ACHN (cell line): ENCODE results near the gene FARS2.
"Not testable (repeated sequence)": the region's sequence is repeated elsewhere in the genome, so short reads cannot be mapped to it uniquely, and the experiment has no call there.

Source experiments
- DNase-seq: peaks from one replicate; pipeline ENCODE4 v3.0.0-alpha.2; 2015
- in situ Hi-C: cut with HindIII; loops from 2 replicates; pipeline ENCODE4 v1.10.0; 2017; ENCODE audit warnings: low sequenced_read_pairs, low pct_ligation_motif_present, low pct_unique_long_range_greater_than_20kb

FARS2 gene

GRCh38 chr6:5670811-5671561, 409.7 kb downstream of the FARS2 start:
- in situ Hi-C loops = no loop called here
- DNase-seq = no peak

GRCh38 chr6:5671601-5672559, 410.6 kb downstream of the FARS2 start:
- DNase-seq = no peak
- in situ Hi-C loops = no loop called here

- in situ Hi-C loops = no loop called here
- DNase-seq = peak; percentile 13
Observed at GRCh38 chr6:5672581-5673011, 411.3 kb downstream of the FARS2 start.

GRCh38 chr6:5673019-5673790, 411.9 kb downstream of the FARS2 start:
- DNase-seq = no peak
- in situ Hi-C loops = no loop called here

DNA sequence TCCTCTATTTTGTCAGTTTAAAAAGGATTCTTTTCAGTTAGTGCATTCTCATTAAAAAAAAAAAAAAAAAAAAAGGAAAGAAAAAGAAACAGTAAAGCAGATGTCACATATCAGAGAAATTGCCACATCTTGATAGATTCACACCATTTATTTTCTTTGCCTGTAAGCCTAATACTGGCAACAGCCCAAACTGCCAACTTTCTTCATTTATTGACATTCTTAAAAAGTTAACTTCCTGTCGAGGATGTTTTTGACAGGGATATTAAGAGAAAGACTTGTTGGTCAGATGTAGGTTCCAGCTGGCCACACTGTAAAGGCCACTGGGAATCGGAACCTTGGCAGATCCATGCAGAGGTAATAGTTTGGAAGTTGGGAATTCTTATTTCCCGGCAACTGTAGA, 412.8 kb downstream of the FARS2 start:
- no peak for DNase-seq
- in situ Hi-C loops = no loop called here

DNA sequence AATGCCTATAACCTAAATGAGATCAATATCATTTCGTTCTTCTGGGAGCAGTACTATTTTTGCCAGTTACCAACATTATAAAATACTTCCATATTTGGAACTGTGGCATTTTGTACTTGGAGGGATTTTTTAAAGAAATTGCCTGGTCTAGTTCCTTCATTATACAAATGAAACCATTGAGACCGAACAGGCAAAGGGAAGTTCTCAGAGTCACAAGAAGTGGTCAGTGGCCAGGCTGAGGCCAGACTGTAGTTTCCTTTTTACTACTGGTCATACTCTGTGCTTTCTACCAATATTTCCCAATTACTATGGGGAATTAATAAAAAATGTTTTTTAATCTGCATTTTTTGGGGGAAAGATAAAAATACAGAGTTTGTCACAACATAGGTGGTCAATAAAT, 413.4 kb downstream of the FARS2 start:
- in situ Hi-C loops = no loop called here
- DNase-seq = no peak

GRCh38 chr6:5676701-5677100, 415.4 kb downstream of the FARS2 start:
- DNase-seq = no peak
- in situ Hi-C loops = no loop called here

- in situ Hi-C loops = no loop called here
- no peak for DNase-seq
Observed at GRCh38 chr6:5677219-5678000, 416.1 kb downstream of the FARS2 start.

DNA sequence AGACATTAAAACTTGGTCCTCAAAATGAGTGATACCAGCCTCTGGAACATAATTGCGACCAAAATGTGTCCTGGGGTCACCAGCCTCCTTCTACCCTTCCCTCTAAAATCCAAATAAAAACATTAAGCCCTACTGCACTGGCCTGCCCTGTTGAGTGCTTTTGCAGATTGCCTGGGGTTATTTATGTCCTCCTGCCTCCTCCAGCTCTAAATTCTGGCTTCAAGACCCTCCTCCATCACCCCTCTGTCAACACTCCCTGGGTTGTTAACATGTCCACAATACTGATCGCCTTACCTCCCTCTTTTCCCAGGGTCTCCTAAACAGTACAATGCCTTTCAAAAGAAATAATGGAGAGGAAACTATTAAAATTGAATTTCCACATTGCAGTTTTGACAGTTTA, 418.0 kb downstream of the FARS2 start:
- in situ Hi-C loops = no loop called here
- no peak for DNase-seq

DNA sequence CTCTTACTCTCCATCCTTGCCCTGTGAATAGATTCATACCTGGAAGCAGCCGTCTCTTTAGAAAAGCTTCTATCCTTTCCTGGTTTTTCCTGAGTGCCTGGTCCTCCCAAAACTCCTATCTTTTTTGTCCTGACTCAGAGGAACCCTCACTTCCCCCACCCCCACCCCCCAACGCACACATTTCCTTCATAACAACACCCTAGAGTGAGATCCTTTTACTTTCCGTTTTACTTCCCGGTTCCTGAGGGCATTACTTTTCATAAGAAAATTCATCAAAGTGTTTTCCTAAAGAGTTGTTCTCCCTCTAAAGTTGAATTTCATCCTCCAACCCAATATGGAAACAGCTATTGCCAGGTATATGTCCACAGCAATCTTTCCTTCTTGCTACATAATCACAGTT, 418.4 kb downstream of the FARS2 start:
- in situ Hi-C loops = no loop called here
- DNase-seq = no peak

- peak; percentile 8 for DNase-seq
- in situ Hi-C loops = no loop called here
Observed at GRCh38 chr6:5680095-5680494, 418.8 kb downstream of the FARS2 start.

GRCh38 chr6:5681480-5681879, 420.2 kb downstream of the FARS2 start:
- no peak for DNase-seq
- in situ Hi-C loops = no loop called here

GRCh38 chr6:5682530-5682929, 421.2 kb downstream of the FARS2 start:
- in situ Hi-C loops = no loop called here
- no peak for DNase-seq

GRCh38 chr6:5683747-5684146, 422.4 kb downstream of the FARS2 start:
- in situ Hi-C loops, DNase-seq: not testable (repeated sequence)

DNA sequence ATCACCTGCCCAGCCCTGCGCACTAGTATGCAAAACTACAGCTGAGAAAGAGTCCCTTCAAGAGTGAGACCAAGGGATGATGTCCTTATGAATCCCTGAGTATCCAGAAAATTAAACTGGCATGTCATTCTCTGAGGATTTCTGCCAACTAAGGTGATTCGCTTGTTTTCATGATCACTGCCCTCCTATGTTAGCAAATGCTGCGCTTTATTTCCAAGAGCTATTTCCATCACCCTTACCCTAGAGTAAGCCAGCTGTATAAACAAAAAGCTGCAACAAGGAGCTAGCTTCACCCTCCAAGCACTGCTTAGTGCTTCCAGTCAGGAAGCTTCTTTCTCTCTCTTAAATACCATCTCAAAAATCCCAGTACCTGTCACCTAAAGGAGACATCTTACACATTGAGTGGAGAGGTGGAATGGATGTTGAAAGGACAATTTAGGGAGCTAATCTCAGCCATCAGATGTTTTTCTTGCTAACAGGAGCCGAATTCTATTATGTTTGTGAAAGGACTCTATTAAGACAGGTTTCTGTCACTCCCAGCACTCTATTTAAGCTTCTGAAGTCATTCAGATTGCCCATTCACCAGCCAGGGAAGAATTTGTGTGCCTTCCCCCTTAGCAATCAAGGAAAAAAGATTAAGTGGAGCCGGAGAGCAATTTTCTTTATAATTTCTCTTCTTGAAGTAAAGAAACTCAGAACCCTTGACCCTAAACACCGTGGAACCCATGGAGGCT, 423.2 kb downstream of the FARS2 start:
- no peak for DNase-seq
- in situ Hi-C loops = no loop called here

- DNase-seq = no peak
- in situ Hi-C loops = no loop called here
Observed at GRCh38 chr6:5693225-5694145, 432.2 kb downstream of the FARS2 start.
